GM12875 (cell line): ENCODE results near the gene TUBB3.

Source experiments
- H3K4me3 ChIP-seq: one replicate; pipeline ENCODE4 v1.5.1; 2011; ENCODE audit warnings: low read depth, low read length, control low read depth
- CTCF ChIP-seq: IDR thresholded peaks from 2 replicates; pipeline ENCODE4 v1.5.1; 2011; ENCODE audit warnings: low read depth, mild to moderate bottlenecking, control low read depth, inconsistent platforms, low read length, moderate library complexity, borderline replicate concordance; ENCODE audit not compliant: insufficient read depth

The TUBB3 gene

GRCh38 chr16:89985219-89985618 is 62.1 kb downstream of the TUBB3 start:
- TF ChIP-seq CTCF: no peak
- no peak overlapping the region for H3K4me3 ChIP-seq
